Upper lobe of right lung (tissue), 1 donor: ENCODE measurements around the gene GPR50. TPM values are rescaled to one million over a fixed set of nuclear protein-coding genes. Genes with fewer than 3 reads are reported as not detected.

Source experiments
- ATAC-seq: fragments of 200-7000 bp; cut with Tn5 transposase; one replicate; pipeline ENCODE4 v1.9.1; 2020; ENCODE audit warnings: mild to moderate bottlenecking, moderate library complexity
- DNase-seq: peaks from one replicate; pipeline ENCODE4 v3.0.0-alpha.2; 2020
- H3K27ac ChIP-seq: fragments of 200-600 bp; one replicate; pipeline ENCODE4 v1.8.0; 2022
- H3K27me3 ChIP-seq: fragments of 200-600 bp; one replicate; pipeline ENCODE4 v1.8.0; 2022; ENCODE audit warnings: mild to moderate bottlenecking
- H3K36me3 ChIP-seq: fragments of 200-600 bp; one replicate; pipeline ENCODE4 v1.8.0; 2022
- H3K4me1 ChIP-seq: fragments of 200-600 bp; one replicate; pipeline ENCODE4 v1.8.0; 2022
- H3K4me3 ChIP-seq: fragments of 200-600 bp; one replicate; pipeline ENCODE4 v1.8.0; 2022; ENCODE audit warnings: mild to moderate bottlenecking
- H3K9me3 ChIP-seq: fragments of 200-600 bp; one replicate; pipeline ENCODE4 v1.8.0; 2022
- intact Hi-C: fragments of 100-400 bp; cut with DNase I; formaldehyde crosslinking; loops from one replicate; pipeline ENCODE4 v1.11.0; 2022
- total RNA-seq: library from RNA; stranded (reverse); fragmentation: NEBNext Ultra II Directional; extraction: Animal tissue kit (Norgen Biotek cat#: 25700); gene quantifications from one replicate; pipeline ENCODE4 v1.2.1, GENCODE V29; 2021
- TF ChIP-seq, protein P1 (sequence below): fragments of 200-600 bp; IDR thresholded peaks from one replicate; pipeline ENCODE4 v1.8.0; 2022; ENCODE audit warnings: antibody characterized with exemption
- donor health status: DM: no; HTN: yes; CAD: no; lungs with severe emphysema.

The GPR50 gene
- total RNA-seq, 1 donor from 2014 or later, result not detected

GRCh38 chrX:151175283-151176062 lies 911 bp upstream of the GPR50 start:
- ATAC-seq, result no peak
- Histone ChIP-seq H3K27me3 (peaks cover 18% of the 10 kb centered on the region), H3K27ac (no peak overlapping the region), H3K36me3 (no peaks in the 10 kb centered on the region), H3K4me3 (no peak overlapping the region), H3K4me1 (no peaks in the 10 kb centered on the region), H3K9me3 (no peaks in the 10 kb centered on the region)
- TF ChIP-seq, protein P1, sequence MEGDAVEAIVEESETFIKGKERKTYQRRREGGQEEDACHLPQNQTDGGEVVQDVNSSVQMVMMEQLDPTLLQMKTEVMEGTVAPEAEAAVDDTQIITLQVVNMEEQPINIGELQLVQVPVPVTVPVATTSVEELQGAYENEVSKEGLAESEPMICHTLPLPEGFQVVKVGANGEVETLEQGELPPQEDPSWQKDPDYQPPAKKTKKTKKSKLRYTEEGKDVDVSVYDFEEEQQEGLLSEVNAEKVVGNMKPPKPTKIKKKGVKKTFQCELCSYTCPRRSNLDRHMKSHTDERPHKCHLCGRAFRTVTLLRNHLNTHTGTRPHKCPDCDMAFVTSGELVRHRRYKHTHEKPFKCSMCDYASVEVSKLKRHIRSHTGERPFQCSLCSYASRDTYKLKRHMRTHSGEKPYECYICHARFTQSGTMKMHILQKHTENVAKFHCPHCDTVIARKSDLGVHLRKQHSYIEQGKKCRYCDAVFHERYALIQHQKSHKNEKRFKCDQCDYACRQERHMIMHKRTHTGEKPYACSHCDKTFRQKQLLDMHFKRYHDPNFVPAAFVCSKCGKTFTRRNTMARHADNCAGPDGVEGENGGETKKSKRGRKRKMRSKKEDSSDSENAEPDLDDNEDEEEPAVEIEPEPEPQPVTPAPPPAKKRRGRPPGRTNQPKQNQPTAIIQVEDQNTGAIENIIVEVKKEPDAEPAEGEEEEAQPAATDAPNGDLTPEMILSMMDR, result no peak
- intact Hi-C loops, result no loop called here
- DNase-seq, result no peak

- no peak overlapping the region for H3K27ac ChIP-seq
- H3K36me3 ChIP-seq, result no peaks in the 10 kb centered on the region
- no peaks in the 10 kb centered on the region for H3K9me3 ChIP-seq
- DNase-seq (no peak), ATAC-seq (no peak)
- no peak overlapping the region for H3K4me3 ChIP-seq
- H3K27me3 ChIP-seq, result peaks cover 19% of the 10 kb centered on the region
- intact Hi-C loops, result no loop called here
- TF ChIP-seq, protein P1, result no peak
- no peaks in the 10 kb centered on the region for H3K4me1 ChIP-seq
Observed at GRCh38 chrX:151177141-151178027, 1.0 kb downstream of the GPR50 start.

DNA sequence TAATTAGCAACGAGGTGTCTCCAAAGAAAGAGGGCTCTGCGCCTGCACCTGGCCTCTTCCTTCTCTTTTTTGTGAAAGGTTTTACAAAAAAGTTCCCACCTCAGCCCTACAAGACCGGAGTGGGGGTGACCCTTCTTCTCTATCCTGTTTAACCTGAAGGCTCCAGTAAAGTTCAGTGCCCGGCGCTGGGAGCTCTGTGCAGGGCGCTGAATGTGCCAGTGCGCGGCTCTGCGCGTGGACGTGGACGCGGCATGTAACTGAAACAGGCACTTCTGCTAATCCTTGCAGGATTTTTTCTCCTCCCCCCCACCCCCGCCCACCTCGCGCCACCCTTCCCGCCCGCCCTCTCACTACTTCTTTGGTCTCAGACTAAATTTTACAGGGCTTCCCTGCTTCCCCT lies 2.4 kb downstream of the GPR50 start:
- no peaks in the 10 kb centered on the region for H3K36me3 ChIP-seq
- no peak overlapping the region for H3K4me3 ChIP-seq
- H3K27me3 ChIP-seq, result peaks cover 27% of the 10 kb centered on the region
- H3K27ac ChIP-seq, result no peak overlapping the region
- TF ChIP-seq, protein P1, result no peak
- no peaks in the 10 kb centered on the region for H3K4me1 ChIP-seq
- intact Hi-C loops, result no loop called here
- ATAC-seq (no peak), DNase-seq (no peak)
- H3K9me3 ChIP-seq, result no peaks in the 10 kb centered on the region

GRCh38 chrX:151180400-151180799 lies 4.0 kb downstream of the GPR50 start:
- Histone ChIP-seq H3K27ac (no peak overlapping the region), H3K9me3 (no peaks in the 10 kb centered on the region), H3K4me1 (no peaks in the 10 kb centered on the region), H3K4me3 (no peak overlapping the region), H3K27me3 (peaks cover 21% of the 10 kb centered on the region), H3K36me3 (no peaks in the 10 kb centered on the region)
- ATAC-seq (no peak), DNase-seq (no peak)
- intact Hi-C loops, result no loop called here
- TF ChIP-seq, protein P1, result no peak

- no peaks in the 10 kb centered on the region for H3K36me3 ChIP-seq
- peaks cover 17% of the 10 kb centered on the region for H3K27me3 ChIP-seq
- H3K9me3 ChIP-seq, result no peaks in the 10 kb centered on the region
- TF ChIP-seq, protein P1, result no peak
- H3K4me3 ChIP-seq, result no peak overlapping the region
- H3K27ac ChIP-seq, result no peak overlapping the region
- intact Hi-C loops, result no loop called here
- DNase-seq (no peak), ATAC-seq (no peak)
- no peaks in the 10 kb centered on the region for H3K4me1 ChIP-seq
Observed at GRCh38 chrX:151181088-151181487, 4.7 kb downstream of the GPR50 start.
